Ovary (tissue), 3 donors: ENCODE measurements around the gene PTPN1.

Experiments used
- CTCF ChIP-seq, 3 donors: fragments of 450-650 bp in 2 of 3; fragments of 200-600 bp in 1 of 3; IDR thresholded peaks; one replicate each; pipeline versions ENCODE4 v1.5.1 to v1.8.0; 2016 to 2022; ENCODE audit warnings: antibody characterized with exemption in 3 of 3, mild to moderate bottlenecking in 1 of 3
- POLR2A ChIP-seq: fragments of 450-650 bp; IDR thresholded peaks from one replicate; pipeline ENCODE4 v1.6.1; 2017; ENCODE audit warnings: antibody characterized with exemption, mild to moderate bottlenecking, moderate library complexity
- donor health status: DM: no; HTN: no; CAD: no.

GRCh38 chr20:50580842-50581544, 70.8 kb downstream of the PTPN1 start:
- TF ChIP-seq CTCF (IDR thresholded peaks at IDR 0.05) (no peak), POLR2A (no peak)
